Trophoblast cell (in vitro differentiated cells and primary cell): Measurements from ENCODE around the gene CYTH1.
"Not testable (repeated sequence)": the region's sequence is repeated elsewhere in the genome, so short reads cannot be mapped to it uniquely, and the experiment has no call there.

Experiments
- DNase-seq, 2 donors: peaks; one replicate each; pipeline ENCODE4 v3.0.0-alpha.2; 2016
- H2AFZ ChIP-seq: 2 replicates; pipeline ENCODE4 v1.6.1; 2013; ENCODE audit warnings: low read length, moderate library complexity, mild to moderate bottlenecking; ENCODE audit not compliant: insufficient read depth, poor library complexity
- H2AK5ac ChIP-seq: 2 replicates; pipeline ENCODE4 v1.6.1; 2013; ENCODE audit warnings: mild to moderate bottlenecking, low read length
- H2BK120ac ChIP-seq: 2 replicates; pipeline ENCODE4 v1.6.1; 2013; ENCODE audit warnings: low read length, mild to moderate bottlenecking, moderate library complexity; ENCODE audit not compliant: insufficient read depth, poor library complexity
- H2BK12ac ChIP-seq: 2 replicates; pipeline ENCODE4 v1.6.1; 2013; ENCODE audit warnings: mild to moderate bottlenecking, low read length, moderate library complexity
- H2BK5ac ChIP-seq: 2 replicates; pipeline ENCODE4 v1.6.1; 2013; ENCODE audit warnings: low read length, low read depth, moderate library complexity, mild to moderate bottlenecking; ENCODE audit not compliant: poor library complexity
- H3K14ac ChIP-seq: 2 replicates; pipeline ENCODE4 v1.6.1; 2013; ENCODE audit warnings: mild to moderate bottlenecking, low read length
- H3K18ac ChIP-seq: 2 replicates; pipeline ENCODE4 v1.6.1; 2013; ENCODE audit warnings: mild to moderate bottlenecking, low read length
- H3K23ac ChIP-seq: 2 replicates; pipeline ENCODE4 v1.6.1; 2013; ENCODE audit warnings: low read length
- H3K27ac ChIP-seq: 2 replicates; pipeline ENCODE4 v1.5.1; 2013; ENCODE audit warnings: low read depth, mild to moderate bottlenecking, inconsistent platforms, low read length, moderate library complexity
- H3K27me3 ChIP-seq: 2 replicates; pipeline ENCODE4 v1.6.1; 2013; ENCODE audit warnings: inconsistent platforms, mild to moderate bottlenecking, low read length, moderate library complexity; ENCODE audit not compliant: insufficient read depth
- H3K36me3 ChIP-seq, 2 experiments: 1 replicate in 1 of 2; 2 replicates in 1 of 2; pipeline ENCODE4 v1.6.1; 2013; ENCODE audit warnings: low read length in 2 of 2, mild to moderate bottlenecking in 2 of 2, moderate library complexity in 1 of 2; ENCODE audit not compliant: insufficient read depth in 2 of 2, control insufficient read depth in 1 of 2
- H3K4ac ChIP-seq: 2 replicates; pipeline ENCODE4 v1.6.1; 2013; ENCODE audit warnings: low read depth, mild to moderate bottlenecking, low read length, moderate library complexity
- H3K4me1 ChIP-seq, 2 experiments: 1 replicate in 1 of 2; 2 replicates in 1 of 2; pipeline ENCODE4 v1.6.1; 2013; ENCODE audit warnings: low read length in 2 of 2, mild to moderate bottlenecking in 2 of 2, moderate library complexity in 1 of 2; ENCODE audit not compliant: insufficient read depth in 2 of 2, control insufficient read depth in 1 of 2
- H3K4me2 ChIP-seq: 2 replicates; pipeline ENCODE4 v1.6.1; 2013; ENCODE audit warnings: inconsistent platforms, mild to moderate bottlenecking, low read length, moderate library complexity
- H3K4me3 ChIP-seq: 2 replicates; pipeline ENCODE4 v1.5.1; 2013; ENCODE audit warnings: mild to moderate bottlenecking, low read depth, low read length, inconsistent platforms
- H3K79me1 ChIP-seq: one replicate; pipeline ENCODE4 v1.6.1; 2013; ENCODE audit warnings: low read length
- H3K79me2 ChIP-seq: 2 replicates; pipeline ENCODE4 v1.6.1; 2013; ENCODE audit warnings: low read length, mild to moderate bottlenecking; ENCODE audit not compliant: control insufficient read depth, insufficient read depth, poor library complexity
- H3K9ac ChIP-seq: 2 replicates; pipeline ENCODE4 v1.6.1; 2013; ENCODE audit warnings: mild to moderate bottlenecking, low read length
- H3K9me3 ChIP-seq: 2 replicates; pipeline ENCODE4 v1.6.1; 2013; ENCODE audit warnings: low read depth, mild to moderate bottlenecking, control low read depth, inconsistent platforms, low read length; ENCODE audit not compliant: insufficient read depth
- H4K12ac ChIP-seq: 2 replicates; pipeline ENCODE4 v1.6.1; 2013; ENCODE audit warnings: low read depth, mild to moderate bottlenecking, low read length, moderate library complexity
- H4K8ac ChIP-seq: 2 replicates; pipeline ENCODE4 v1.6.1; 2013; ENCODE audit warnings: low read depth, mild to moderate bottlenecking, low read length, moderate library complexity
- H4K91ac ChIP-seq: one replicate; pipeline ENCODE4 v1.6.1; 2013; ENCODE audit warnings: low read depth, mild to moderate bottlenecking, low read length, moderate library complexity
- WGBS: extraction: QIAGEN DNeasy Blood & Tissue Kit; methylation state at CpG from one replicate; pipeline ENCODE4 v1.1.7; 2013; ENCODE audit warnings: missing lambda C conversion rate; ENCODE audit not compliant: insufficient read length, insufficient coverage; ENCODE audit errors: extremely low coverage; 5-methylcytosine and 5-hydroxymethylcytosine counted together

CYTH1 gene

DNA sequence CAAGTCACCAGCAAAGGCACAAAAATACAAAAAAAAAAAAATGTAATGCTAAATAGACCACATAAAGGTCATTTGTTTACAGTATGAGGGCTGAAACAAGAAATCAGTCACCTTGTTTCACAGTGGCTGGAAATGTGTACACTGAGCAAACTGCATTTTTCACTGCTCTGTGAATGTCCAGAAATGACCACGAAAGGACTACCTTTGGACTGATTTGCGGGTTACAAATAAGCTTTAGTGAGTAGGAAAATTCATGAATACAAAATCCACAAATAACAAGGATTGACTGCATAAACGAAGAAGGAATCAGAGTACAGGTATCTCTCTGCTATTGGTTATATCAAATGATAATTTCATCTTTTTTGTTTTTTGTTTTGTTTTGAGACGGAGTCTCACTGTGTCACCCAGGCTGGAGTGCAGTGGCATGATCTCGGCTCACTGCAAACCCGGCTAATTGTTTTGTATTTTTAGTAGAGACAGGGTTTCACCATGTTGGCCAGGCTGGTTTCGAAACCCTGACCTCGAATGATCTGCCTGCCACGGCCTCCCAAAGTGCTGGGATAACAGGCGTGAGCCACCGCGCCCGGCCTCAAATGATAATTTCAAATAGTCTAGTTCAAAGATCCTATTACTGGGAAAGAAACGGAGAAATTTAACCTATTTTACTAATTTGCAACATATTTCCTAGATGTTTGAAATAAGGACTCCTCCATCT, 30.5 kb downstream of the CYTH1 start:
- Histone ChIP-seq H3K4me1 (peaks cover 3% of the 10 kb centered on the region in 2 experiments), H3K9me3 (no peaks in the 10 kb centered on the region), H2AK5ac (no peak overlapping the region), H3K23ac (no peak overlapping the region), H3K27me3 (no peaks in the 10 kb centered on the region), H2BK12ac (no peak overlapping the region), H4K8ac (no peak overlapping the region), H3K4me3 (no peak overlapping the region), H3K4me2 (no peak overlapping the region), H3K14ac (no peak overlapping the region), H3K27ac (no peak overlapping the region), H2BK120ac (no peak overlapping the region), H3K18ac (no peak overlapping the region), H3K36me3 (peaks cover 0 to 1% of the 10 kb centered on the region in 2 experiments), H2BK5ac (no peak overlapping the region), H4K12ac (no peak overlapping the region), H3K79me2 (peaks cover 2% of the 10 kb centered on the region), H3K79me1 (no peaks in the 10 kb centered on the region), H3K9ac (no peak overlapping the region), H4K91ac (no peak overlapping the region), H2AFZ (no peak overlapping the region), H3K4ac (no peak overlapping the region)
- no peak for DNase-seq
- no CpG with 5 or more reads among the region's 14 CpGs for WGBS

DNA sequence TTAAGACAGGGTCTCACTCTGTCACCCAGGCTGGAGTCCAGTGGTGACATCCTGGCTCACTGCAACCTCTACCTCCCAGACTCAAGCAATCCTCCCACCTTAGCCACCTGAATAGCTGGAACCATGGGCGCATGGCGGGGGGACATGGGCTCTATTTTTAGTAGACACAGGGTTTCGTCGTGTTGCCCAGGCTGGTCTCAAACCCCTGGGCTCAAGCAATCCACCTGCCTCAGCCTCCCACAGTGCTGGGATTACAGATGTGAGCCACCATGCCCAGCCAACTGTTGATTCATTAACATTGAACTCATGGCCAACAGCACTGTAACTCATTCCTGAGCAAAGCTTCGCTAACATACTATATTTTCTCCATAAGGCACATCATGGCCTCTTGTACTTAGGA, 31.1 kb downstream of the CYTH1 start:
- not testable (repeated sequence) for H3K9ac ChIP-seq, H3K4me1 ChIP-seq, H3K4me3 ChIP-seq, H3K4ac ChIP-seq, H2BK5ac ChIP-seq, H3K14ac ChIP-seq, H4K12ac ChIP-seq, H3K27me3 ChIP-seq, H2AFZ ChIP-seq, H3K79me2 ChIP-seq, DNase-seq, H3K27ac ChIP-seq, H4K91ac ChIP-seq, H2BK120ac ChIP-seq, H3K23ac ChIP-seq, H3K9me3 ChIP-seq, H3K79me1 ChIP-seq, H2BK12ac ChIP-seq, H3K18ac ChIP-seq, H4K8ac ChIP-seq, H3K36me3 ChIP-seq, H3K4me2 ChIP-seq, H2AK5ac ChIP-seq
- no CpG with 5 or more reads among the region's 5 CpGs for WGBS

DNA sequence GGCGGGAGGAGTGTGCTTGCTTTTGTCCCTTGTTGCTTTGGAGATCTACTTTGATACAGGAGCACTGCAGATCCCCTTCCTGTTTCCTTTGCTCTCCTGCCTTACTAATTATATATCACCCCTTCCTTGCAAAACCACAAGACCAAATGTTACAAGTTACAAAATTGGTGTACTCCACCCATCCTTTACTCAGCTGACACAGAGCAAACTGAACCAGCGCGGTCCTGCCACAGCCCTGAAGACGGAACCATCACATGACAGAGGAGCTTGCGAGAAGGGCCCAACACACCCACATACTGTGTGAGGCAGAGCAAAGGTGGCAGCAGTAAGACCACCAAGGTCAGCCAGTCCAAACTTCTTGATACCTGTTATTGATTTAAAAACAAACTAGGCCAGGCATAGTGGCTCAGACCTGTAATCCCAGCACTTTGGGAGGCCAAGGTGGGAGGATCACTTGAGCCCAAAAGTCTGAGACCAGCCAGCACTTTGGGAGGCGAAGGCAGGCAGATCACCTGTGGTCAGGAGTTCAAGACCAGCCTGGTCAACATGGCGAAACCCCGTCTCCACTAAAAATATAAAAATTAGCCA, 33.2 kb downstream of the CYTH1 start:
- Histone ChIP-seq H3K4me3 (no peak overlapping the region), H3K18ac (peak overlapping the region; percentile 62)
- WGBS: no CpG with 5 or more reads among the region's 8 CpGs

DNA sequence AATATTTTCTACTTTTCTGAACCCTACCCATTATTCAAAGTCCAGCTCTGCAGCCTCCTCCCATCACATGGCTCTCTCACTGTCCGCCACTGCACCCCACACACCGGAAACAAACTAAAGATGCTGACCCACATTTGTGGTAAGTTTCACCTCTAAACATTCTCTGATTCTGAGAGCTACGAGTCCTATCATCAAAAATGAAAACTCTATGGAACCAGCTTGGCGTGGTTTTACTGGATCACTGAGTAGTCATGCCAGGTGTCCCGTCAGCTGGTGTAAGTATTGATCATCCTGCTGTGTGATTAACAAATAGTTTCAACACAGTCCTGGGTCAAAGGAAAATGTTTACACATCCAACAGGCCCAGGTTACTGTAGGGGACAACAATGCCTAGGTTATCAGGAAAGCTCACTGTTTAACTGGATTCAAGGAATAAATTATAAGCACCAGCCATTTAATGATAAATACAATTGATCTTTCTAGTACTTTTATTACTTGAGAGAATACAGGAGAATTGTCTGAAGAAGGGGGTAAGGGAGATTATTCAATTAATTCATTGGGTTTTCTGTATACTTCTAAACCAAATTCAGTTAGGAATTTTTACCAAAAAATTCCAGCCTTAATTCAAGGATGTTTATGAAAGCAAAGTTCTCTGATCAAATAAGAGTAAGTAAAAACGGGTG, 33.9 kb downstream of the CYTH1 start:
- H2AK5ac ChIP-seq: no peak overlapping the region
- H3K36me3 ChIP-seq: peaks cover 0 to 1% of the 10 kb centered on the region in 2 experiments
- H3K4me1 ChIP-seq: peaks cover 3 to 4% of the 10 kb centered on the region in 2 experiments
- H2BK120ac ChIP-seq: no peak overlapping the region
- no peak overlapping the region for H2BK5ac ChIP-seq
- H3K9ac ChIP-seq: no peak overlapping the region
- H3K23ac ChIP-seq: no peak overlapping the region
- no CpG with 5 or more reads among the region's 6 CpGs for WGBS
- H3K9me3 ChIP-seq: no peaks in the 10 kb centered on the region
- H3K27ac ChIP-seq: no peak overlapping the region
- no peak overlapping the region for H3K4me3 ChIP-seq
- no peak overlapping the region for H2AFZ ChIP-seq
- DNase-seq: no peak
- no peak overlapping the region for H3K14ac ChIP-seq
- no peaks in the 10 kb centered on the region for H3K27me3 ChIP-seq
- peaks cover 2% of the 10 kb centered on the region for H3K79me2 ChIP-seq
- H3K4me2 ChIP-seq: no peak overlapping the region
- H3K79me1 ChIP-seq: no peaks in the 10 kb centered on the region
- no peak overlapping the region for H3K18ac ChIP-seq
- no peak overlapping the region for H4K12ac ChIP-seq
- no peak overlapping the region for H4K91ac ChIP-seq
- H3K4ac ChIP-seq: no peak overlapping the region
- H2BK12ac ChIP-seq: no peak overlapping the region
- H4K8ac ChIP-seq: no peak overlapping the region

More for the DNA sequence above, 33.2 kb downstream of the CYTH1 start:
- Histone ChIP-seq H3K4me2 (no peak overlapping the region), H2BK12ac (peak overlapping the region; percentile 34), H3K9me3 (no peaks in the 10 kb centered on the region), H3K36me3 (peaks cover 0 to 1% of the 10 kb centered on the region in 2 experiments), H3K23ac (no peak overlapping the region), H3K79me2 (peaks cover 2% of the 10 kb centered on the region), H3K79me1 (no peaks in the 10 kb centered on the region), H3K4me1 (peaks cover 3 to 4% of the 10 kb centered on the region in 2 experiments), H2BK5ac (no peak overlapping the region), H2AFZ (no peak overlapping the region), H4K8ac (no peak overlapping the region), H3K27ac (no peak overlapping the region), H2AK5ac (peak overlapping the region; percentile 64), H3K14ac (no peak overlapping the region), H3K9ac (no peak overlapping the region), H3K4ac (no peak overlapping the region), H4K91ac (no peak overlapping the region), H2BK120ac (no peak overlapping the region), H3K27me3 (no peaks in the 10 kb centered on the region), H4K12ac (no peak overlapping the region)
- DNase-seq: no peak
